HEK293 (cell line): ENCODE measurements around the gene DHRS7C.

Experiments
- BCL6B ChIP-seq: fragments of 450-650 bp; formaldehyde crosslinking; IDR thresholded peaks from 2 replicates; pipeline ENCODE4 v1.5.1; 2017; ENCODE audit warnings: missing biosample characterization, missing genetic modification characterization
- CTCF ChIP-seq: fragments of 450-650 bp; formaldehyde crosslinking; IDR thresholded peaks from 2 replicates; pipeline ENCODE4 v1.5.1; 2016; ENCODE audit warnings: missing biosample characterization, missing genetic modification characterization
- HOXA7 ChIP-seq: sonication (generic); formaldehyde crosslinking; IDR thresholded peaks from 2 replicates; pipeline ENCODE4 v1.8.1; 2022; ENCODE audit warnings: missing genetic modification reagents, borderline replicate concordance
- PRDM4 ChIP-seq: fragments of 450-650 bp; formaldehyde crosslinking; IDR thresholded peaks from 2 replicates; pipeline ENCODE4 v1.5.1; 2017; ENCODE audit warnings: missing biosample characterization, missing genetic modification characterization
- ZBTB49 ChIP-seq: fragments of 450-650 bp; formaldehyde crosslinking; IDR thresholded peaks from 2 replicates; pipeline ENCODE4 v1.5.1; 2016; ENCODE audit warnings: missing biosample characterization, missing genetic modification characterization, low read depth
- ZNF133 ChIP-seq: fragments of 450-650 bp; formaldehyde crosslinking; IDR thresholded peaks from 2 replicates; pipeline ENCODE4 v1.5.1; 2016; ENCODE audit warnings: missing biosample characterization, missing genetic modification characterization
- ZNF292 ChIP-seq: fragments of 450-650 bp; formaldehyde crosslinking; IDR thresholded peaks from 2 replicates; pipeline ENCODE4 v1.5.1; 2016; ENCODE audit warnings: low read depth, missing biosample characterization, missing genetic modification characterization, borderline replicate concordance
- ZNF311 ChIP-seq: fragments of 450-650 bp; formaldehyde crosslinking; IDR thresholded peaks from 2 replicates; pipeline ENCODE4 v1.5.1; 2017; ENCODE audit warnings: missing biosample characterization, missing genetic modification characterization, borderline replicate concordance
- ZNF658 ChIP-seq: fragments of 450-650 bp; formaldehyde crosslinking; IDR thresholded peaks from 2 replicates; pipeline ENCODE4; 2016; ENCODE audit warnings: missing biosample characterization, missing genetic modification characterization
- ZNF664 ChIP-seq: fragments of 450-650 bp; formaldehyde crosslinking; IDR thresholded peaks from 2 replicates; pipeline ENCODE4 v1.5.1; 2016; ENCODE audit warnings: missing biosample characterization, missing genetic modification characterization

- TF ChIP-seq ZNF133 (tag by site-specific recombination) (no peak), HOXA7 (CRISPR knock-in tag) (no peak), CTCF (no peak), BCL6B (tag by site-specific recombination) (no peak), ZBTB49 (no peak), ZNF292 (no peak), PRDM4 (tag by site-specific recombination) (no peak), ZNF658 (tag by site-specific recombination) (no peak), ZNF311 (0 out of 2 replicates have a peak, but pooled peaks have one; percentile 26), ZNF664 (no peak)
Measured at GRCh38 chr17:9816472-9816871, 25.1 kb upstream of the DHRS7C start.
